Measurements from ENCODE around the gene HNRNPUL1. TPM values are rescaled to one million over a fixed set of nuclear protein-coding genes. Genes with fewer than 3 reads are reported as not detected.

Gene HNRNPUL1
- total and polyA plus RNA-seq, 2 of the 8 experiments (the other 6 are each of a cell fraction or from before 2014, with no cell fraction given), result 99.5 to 264 TPM

DNA sequence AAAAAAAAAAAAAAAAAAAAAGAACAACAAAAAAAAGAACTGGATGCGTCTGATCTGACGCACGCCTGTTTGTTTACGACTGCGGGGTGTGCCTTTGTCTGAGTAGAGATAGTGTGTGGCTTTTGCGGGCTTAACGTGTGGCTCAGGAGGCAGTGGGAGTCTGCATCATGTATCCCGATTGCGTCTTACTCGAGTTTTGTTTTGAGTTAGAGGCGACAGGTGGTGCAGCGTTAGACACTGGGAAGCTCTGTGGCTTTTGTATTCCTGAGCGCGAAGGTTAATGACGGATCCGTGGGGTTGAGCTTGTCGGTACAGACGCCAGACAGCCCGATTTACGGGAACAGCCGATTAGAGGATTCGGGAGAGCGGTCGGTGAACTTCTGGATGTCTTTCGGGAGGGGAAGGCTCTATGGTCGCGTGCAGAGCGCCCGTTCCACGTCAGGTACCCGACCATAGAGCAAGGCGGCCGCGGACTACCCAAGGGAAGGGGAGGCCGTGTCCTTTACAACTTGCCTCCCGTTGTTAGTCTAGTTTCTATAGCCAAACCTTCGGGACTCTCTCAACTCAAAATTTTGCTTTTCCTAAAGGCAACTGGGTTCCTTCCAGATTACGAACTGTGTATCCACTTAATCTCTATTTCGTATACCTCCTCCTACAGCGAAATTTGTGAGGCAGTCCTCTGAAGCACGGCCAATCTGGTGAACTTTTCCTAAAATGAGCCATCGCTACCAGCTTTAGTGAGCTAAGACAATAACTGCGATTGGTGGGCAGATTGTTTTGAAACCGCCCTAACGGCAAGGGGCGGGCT lies 926 bp upstream of the HNRNPUL1 start (continued):
- no peak for TF ChIP-seq CTBP2 (IDR thresholded peaks at IDR 0.05; ENCODE audit: borderline replicate concordance, insufficient read depth, insufficient read length, low read length)
- TF ChIP-seq ZNF274 (IDR thresholded peaks at IDR 0.05; ENCODE audit: borderline replicate concordance, extremely low read depth, low read length), result no peak
- TF ChIP-seq TEAD4 (IDR thresholded peaks at IDR 0.05; ENCODE audit: low read depth, low read length), result no peak
- no peak for TF ChIP-seq BRCA1 (IDR thresholded peaks at IDR 0.05; ENCODE audit: low read depth, low read length)
- no peak for TF ChIP-seq EP300 (IDR thresholded peaks at IDR 0.05; ENCODE audit: borderline replicate concordance in 1 of 2, low read depth in 2 of 2, low read length in 2 of 2)
- TF ChIP-seq SP1 (IDR thresholded peaks at IDR 0.05; ENCODE audit: low read depth, low read length), result no peak
- no peak for TF ChIP-seq EGR1 (IDR thresholded peaks at IDR 0.05; ENCODE audit: borderline replicate concordance, low read depth, low read length)
- TF ChIP-seq, protein P1, sequence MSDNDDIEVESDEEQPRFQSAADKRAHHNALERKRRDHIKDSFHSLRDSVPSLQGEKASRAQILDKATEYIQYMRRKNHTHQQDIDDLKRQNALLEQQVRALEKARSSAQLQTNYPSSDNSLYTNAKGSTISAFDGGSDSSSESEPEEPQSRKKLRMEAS (IDR thresholded peaks at IDR 0.05), result no peak
- peak; percentile 70 for TF ChIP-seq TBP (IDR thresholded peaks at IDR 0.05; ENCODE audit: low read depth, low read length)
- peak; percentile 55 for TF ChIP-seq TAF7 (optimal IDR thresholded peaks at IDR 0.05; ENCODE audit: borderline replicate concordance, low read depth, low read length)
- peak in 1 of 2 experiments; percentile 89; a peak in 1 of 3 replicates for TF ChIP-seq POLR2A (IDR thresholded peaks at IDR 0.05; ENCODE audit: control extremely low read depth in 1 of 2, low read depth in 2 of 2, low read length in 2 of 2)
- 0 out of 2 replicates have a peak, but pooled peaks have one; percentile 8 for TF ChIP-seq CREB1 (IDR thresholded peaks at IDR 0.05)
- TF ChIP-seq CHD2 (IDR thresholded peaks at IDR 0.05; ENCODE audit: low read length), result no peak
- no peak; the same call in 1 of the 2 replicates for TF ChIP-seq CEBPB (IDR thresholded peaks at IDR 0.05; ENCODE audit: low read depth, low read length)
